ENCODE results near the gene POLR2I. TPM values are rescaled to one million over a fixed set of nuclear protein-coding genes. Genes with fewer than 3 reads are reported as not detected.

Gene POLR2I
- polyA plus RNA-seq, 1 donor from 2014 or later, result 159 TPM

DNA sequence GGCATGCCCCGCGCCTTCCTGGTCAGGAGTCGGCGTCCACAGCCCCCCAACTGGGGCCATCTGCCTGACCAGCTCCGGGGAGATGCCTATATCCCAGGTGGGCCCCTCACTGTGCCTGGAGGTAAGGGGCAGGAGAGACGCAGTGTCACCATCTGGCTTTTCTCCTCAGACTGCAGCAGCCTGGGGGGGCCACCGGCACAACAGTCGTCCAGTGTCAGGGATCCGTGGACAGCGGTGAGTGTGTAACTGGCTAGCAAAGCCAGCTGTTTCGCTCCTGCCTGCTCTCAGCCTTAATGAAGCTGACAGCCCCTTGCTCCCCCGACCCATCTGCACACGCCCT is 3.5 kb downstream of the POLR2I start:
- TF ChIP-seq RAD21 (conservative IDR thresholded peaks at IDR 0.05) (no peak), EZH2 (IDR thresholded peaks at IDR 0.05; ENCODE audit: borderline replicate concordance, insufficient read depth, low read length, poor library complexity, severe bottlenecking) (no peak), EP300 (conservative IDR thresholded peaks at IDR 0.05; ENCODE audit: poor library complexity, severe bottlenecking) (no peak), SMC3 (conservative IDR thresholded peaks at IDR 0.05; ENCODE audit: poor library complexity) (no peak), TAF1 (IDR thresholded peaks at IDR 0.05; ENCODE audit: low read depth) (no peak), POLR2AphosphoS5 (IDR thresholded peaks at IDR 0.05) (no peak)
- TF ChIP-seq, protein P1, sequence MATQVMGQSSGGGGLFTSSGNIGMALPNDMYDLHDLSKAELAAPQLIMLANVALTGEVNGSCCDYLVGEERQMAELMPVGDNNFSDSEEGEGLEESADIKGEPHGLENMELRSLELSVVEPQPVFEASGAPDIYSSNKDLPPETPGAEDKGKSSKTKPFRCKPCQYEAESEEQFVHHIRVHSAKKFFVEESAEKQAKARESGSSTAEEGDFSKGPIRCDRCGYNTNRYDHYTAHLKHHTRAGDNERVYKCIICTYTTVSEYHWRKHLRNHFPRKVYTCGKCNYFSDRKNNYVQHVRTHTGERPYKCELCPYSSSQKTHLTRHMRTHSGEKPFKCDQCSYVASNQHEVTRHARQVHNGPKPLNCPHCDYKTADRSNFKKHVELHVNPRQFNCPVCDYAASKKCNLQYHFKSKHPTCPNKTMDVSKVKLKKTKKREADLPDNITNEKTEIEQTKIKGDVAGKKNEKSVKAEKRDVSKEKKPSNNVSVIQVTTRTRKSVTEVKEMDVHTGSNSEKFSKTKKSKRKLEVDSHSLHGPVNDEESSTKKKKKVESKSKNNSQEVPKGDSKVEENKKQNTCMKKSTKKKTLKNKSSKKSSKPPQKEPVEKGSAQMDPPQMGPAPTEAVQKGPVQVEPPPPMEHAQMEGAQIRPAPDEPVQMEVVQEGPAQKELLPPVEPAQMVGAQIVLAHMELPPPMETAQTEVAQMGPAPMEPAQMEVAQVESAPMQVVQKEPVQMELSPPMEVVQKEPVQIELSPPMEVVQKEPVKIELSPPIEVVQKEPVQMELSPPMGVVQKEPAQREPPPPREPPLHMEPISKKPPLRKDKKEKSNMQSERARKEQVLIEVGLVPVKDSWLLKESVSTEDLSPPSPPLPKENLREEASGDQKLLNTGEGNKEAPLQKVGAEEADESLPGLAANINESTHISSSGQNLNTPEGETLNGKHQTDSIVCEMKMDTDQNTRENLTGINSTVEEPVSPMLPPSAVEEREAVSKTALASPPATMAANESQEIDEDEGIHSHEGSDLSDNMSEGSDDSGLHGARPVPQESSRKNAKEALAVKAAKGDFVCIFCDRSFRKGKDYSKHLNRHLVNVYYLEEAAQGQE (IDR thresholded peaks at IDR 0.05; ENCODE audit: borderline replicate concordance), result no peak
- TF ChIP-seq, protein P2, sequence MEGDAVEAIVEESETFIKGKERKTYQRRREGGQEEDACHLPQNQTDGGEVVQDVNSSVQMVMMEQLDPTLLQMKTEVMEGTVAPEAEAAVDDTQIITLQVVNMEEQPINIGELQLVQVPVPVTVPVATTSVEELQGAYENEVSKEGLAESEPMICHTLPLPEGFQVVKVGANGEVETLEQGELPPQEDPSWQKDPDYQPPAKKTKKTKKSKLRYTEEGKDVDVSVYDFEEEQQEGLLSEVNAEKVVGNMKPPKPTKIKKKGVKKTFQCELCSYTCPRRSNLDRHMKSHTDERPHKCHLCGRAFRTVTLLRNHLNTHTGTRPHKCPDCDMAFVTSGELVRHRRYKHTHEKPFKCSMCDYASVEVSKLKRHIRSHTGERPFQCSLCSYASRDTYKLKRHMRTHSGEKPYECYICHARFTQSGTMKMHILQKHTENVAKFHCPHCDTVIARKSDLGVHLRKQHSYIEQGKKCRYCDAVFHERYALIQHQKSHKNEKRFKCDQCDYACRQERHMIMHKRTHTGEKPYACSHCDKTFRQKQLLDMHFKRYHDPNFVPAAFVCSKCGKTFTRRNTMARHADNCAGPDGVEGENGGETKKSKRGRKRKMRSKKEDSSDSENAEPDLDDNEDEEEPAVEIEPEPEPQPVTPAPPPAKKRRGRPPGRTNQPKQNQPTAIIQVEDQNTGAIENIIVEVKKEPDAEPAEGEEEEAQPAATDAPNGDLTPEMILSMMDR (IDR thresholded peaks at IDR 0.05; ENCODE audit: poor library complexity, severe bottlenecking), result no peak
- Histone ChIP-seq H3K4me3 (ENCODE audit: low read length) (no peak overlapping the region), H3K9ac (ENCODE audit: low read length) (no peak overlapping the region), H3F3A (ENCODE audit: insufficient read depth, low read length, poor library complexity, severe bottlenecking) (no peaks in the 10 kb centered on the region), H3K27me3 (ENCODE audit: insufficient read depth, low read depth, low read length) (no peaks in the 10 kb centered on the region), H3K36me3 (ENCODE audit: insufficient read depth, low read length) (no peaks in the 10 kb centered on the region), H2AFZ (ENCODE audit: low read depth, low read length) (no peak overlapping the region), H4K20me1 (ENCODE audit: insufficient read depth) (no peaks in the 10 kb centered on the region), H3K27ac (ENCODE audit: low read length) (no peak overlapping the region), H3K4me2 (ENCODE audit: low read length) (no peak overlapping the region), H3K9me3 (ENCODE audit: low read length) (no peaks in the 10 kb centered on the region), H3K9me2 (ENCODE audit: insufficient read depth, low read length) (no peaks in the 10 kb centered on the region), H3K79me2 (replicated peaks; ENCODE audit: insufficient read depth, low read length) (peaks cover 11% of the 10 kb centered on the region)

DNA sequence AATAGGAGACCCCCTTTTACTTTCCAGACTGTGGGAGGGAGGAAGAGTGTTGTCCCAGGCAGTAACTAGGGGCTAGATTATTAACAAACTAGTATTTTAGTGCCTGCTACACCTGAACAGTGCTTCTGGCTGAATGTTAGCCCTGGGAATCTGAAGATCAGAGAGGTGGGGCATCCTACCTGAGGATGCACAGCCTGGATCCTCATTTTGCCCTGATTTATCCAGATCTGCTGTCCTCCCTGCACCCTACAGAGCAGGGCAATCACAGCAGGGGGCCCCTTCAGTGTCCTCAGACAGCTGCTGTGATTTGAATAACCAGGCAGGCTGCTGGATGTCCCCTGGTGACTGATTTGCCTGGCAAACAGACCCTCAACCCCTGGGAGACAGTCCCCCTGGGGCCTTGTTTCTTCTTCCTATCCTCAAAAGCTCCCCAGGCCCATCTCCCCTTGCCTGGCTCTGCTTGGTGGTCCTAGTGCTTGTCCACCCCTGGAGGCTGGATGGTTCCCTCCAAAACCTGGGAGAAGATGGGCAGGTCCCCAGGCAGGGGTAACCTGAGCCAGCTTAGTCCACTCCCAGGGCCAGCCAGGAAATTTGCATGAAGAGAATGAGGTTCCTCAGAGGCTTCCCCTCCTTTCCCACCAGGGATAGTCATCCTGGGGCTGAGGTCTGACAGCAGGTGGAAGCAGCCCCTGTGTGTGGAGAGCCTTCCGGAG is 4.0 kb downstream of the POLR2I start, which contains the start of gene OVOL3:
OVOL3 (plus strand) TSS at position 657 of the 713 bp plus-strand sequence. CDS start 60 bp downstream, outside the sequence.
- no peak within 1 kb of the TSS for H3K4me3 ChIP-seq (ENCODE audit: low read length)

More for the DNA sequence above, 4.0 kb downstream of the POLR2I start, which contains the start of gene OVOL3:
- H4K20me1 ChIP-seq (ENCODE audit: insufficient read depth), result no peaks in the 10 kb centered on the region
- H3K9me2 ChIP-seq (ENCODE audit: insufficient read depth, low read length), result no peaks in the 10 kb centered on the region
- H3K4me2 ChIP-seq (ENCODE audit: low read length), result no peak within 1 kb of the TSS
- H2AFZ ChIP-seq (ENCODE audit: low read depth, low read length), result no peak within 1 kb of the TSS
- no peaks in the 10 kb centered on the region for H3K9me3 ChIP-seq (ENCODE audit: low read length)
- H3K79me2 ChIP-seq (replicated peaks; ENCODE audit: insufficient read depth, low read length), result peaks cover 7% of the 10 kb centered on the region
- H3K9ac ChIP-seq (ENCODE audit: low read length), result no peak within 1 kb of the TSS
- H3K27me3 ChIP-seq (ENCODE audit: insufficient read depth, low read depth, low read length), result no peaks in the 10 kb centered on the region
- no peaks in the 10 kb centered on the region for H3F3A ChIP-seq (ENCODE audit: insufficient read depth, low read length, poor library complexity, severe bottlenecking)
- TF ChIP-seq SMC3 (conservative IDR thresholded peaks at IDR 0.05; ENCODE audit: poor library complexity) (no peak), EZH2 (IDR thresholded peaks at IDR 0.05; ENCODE audit: borderline replicate concordance, insufficient read depth, low read length, poor library complexity, severe bottlenecking) (no peak), MXI1 (conservative IDR thresholded peaks at IDR 0.05; ENCODE audit: poor library complexity, severe bottlenecking) (no peak), EP300 (conservative IDR thresholded peaks at IDR 0.05; ENCODE audit: poor library complexity, severe bottlenecking) (no peak), TAF1 (IDR thresholded peaks at IDR 0.05; ENCODE audit: low read depth) (no peak), RAD21 (conservative IDR thresholded peaks at IDR 0.05) (no peak), POLR2AphosphoS5 (IDR thresholded peaks at IDR 0.05) (no peak)
- TF ChIP-seq, protein P1 (IDR thresholded peaks at IDR 0.05; ENCODE audit: borderline replicate concordance), result no peak
- TF ChIP-seq, protein P2 (IDR thresholded peaks at IDR 0.05; ENCODE audit: poor library complexity, severe bottlenecking), result no peak
- H3K36me3 ChIP-seq (ENCODE audit: insufficient read depth, low read length), result no peaks in the 10 kb centered on the region
- no peak within 1 kb of the TSS for H3K27ac ChIP-seq (ENCODE audit: low read length)

Data from neural cell (in vitro differentiated cells).